Measurements from ENCODE around the gene IL17B.

DNA sequence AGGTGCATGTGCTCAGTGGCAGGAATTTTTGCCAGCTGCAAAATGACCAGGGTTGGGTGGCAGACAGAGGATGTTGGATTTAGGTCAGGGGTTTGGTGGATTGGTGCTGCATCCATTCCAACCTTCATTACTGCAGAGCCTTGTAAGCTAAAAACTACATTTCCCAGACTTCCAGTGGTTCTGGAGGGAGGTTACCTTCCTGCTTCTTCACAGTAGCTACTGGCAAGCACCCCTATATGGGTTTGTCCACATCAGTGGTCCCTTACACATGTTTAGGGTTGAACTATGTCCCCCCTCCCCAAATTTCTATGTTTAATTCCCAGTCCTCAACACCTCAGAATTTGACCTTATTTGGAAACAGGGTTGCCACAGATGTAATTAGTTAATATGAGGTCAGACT is 20.7 kb upstream of the IL17B start:
- TF ChIP-seq, protein P1, sequence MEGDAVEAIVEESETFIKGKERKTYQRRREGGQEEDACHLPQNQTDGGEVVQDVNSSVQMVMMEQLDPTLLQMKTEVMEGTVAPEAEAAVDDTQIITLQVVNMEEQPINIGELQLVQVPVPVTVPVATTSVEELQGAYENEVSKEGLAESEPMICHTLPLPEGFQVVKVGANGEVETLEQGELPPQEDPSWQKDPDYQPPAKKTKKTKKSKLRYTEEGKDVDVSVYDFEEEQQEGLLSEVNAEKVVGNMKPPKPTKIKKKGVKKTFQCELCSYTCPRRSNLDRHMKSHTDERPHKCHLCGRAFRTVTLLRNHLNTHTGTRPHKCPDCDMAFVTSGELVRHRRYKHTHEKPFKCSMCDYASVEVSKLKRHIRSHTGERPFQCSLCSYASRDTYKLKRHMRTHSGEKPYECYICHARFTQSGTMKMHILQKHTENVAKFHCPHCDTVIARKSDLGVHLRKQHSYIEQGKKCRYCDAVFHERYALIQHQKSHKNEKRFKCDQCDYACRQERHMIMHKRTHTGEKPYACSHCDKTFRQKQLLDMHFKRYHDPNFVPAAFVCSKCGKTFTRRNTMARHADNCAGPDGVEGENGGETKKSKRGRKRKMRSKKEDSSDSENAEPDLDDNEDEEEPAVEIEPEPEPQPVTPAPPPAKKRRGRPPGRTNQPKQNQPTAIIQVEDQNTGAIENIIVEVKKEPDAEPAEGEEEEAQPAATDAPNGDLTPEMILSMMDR (IDR thresholded peaks at IDR 0.05; ENCODE audit: low read depth, low read length, poor library complexity, severe bottlenecking): no peak
- TF ChIP-seq EZH2phosphoT487 (IDR thresholded peaks at IDR 0.05; ENCODE audit: borderline replicate concordance, low read length): no peak

Data from DOHH2 (cell line).